GM19035 (cell line): ENCODE data around the gene CAMKK1.
"Not testable (repeated sequence)": the region's sequence is repeated elsewhere in the genome, so short reads cannot be mapped to it uniquely, and the experiment has no call there.

Experiments
- ATAC-seq: cut with Tn5 transposase; IDR thresholded peaks from one replicate; pipeline ENCODE4 v1.9.1; 2021; ENCODE audit not compliant: unreplicated experiment

CAMKK1 gene

GRCh38 chr17:3848229-3848835 lies 44.5 kb downstream of the CAMKK1 start:
- ATAC-seq, result no peak

DNA sequence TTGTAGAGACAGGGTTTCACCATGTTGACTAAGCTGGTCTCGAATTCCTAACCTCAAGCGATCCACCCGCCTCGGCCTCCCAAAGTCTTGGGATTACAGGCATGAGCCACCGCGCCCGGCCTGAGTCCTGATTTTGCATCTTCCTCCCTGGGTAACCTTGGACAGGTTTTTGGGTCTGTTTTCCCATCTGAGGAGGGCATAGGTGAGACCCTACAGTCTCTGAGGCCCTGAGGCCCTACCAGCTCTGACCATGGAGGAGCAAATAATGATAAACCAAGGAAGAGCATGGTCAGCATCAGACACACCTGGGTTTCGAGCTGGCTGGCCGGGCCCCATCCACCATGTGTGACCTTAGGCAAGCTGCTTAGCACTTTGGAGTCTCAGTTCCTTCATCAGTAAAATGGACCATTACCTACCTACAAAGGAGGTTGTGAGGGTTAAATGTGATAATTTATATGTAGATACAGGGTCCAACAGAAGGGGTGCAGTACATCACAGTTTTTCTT lies 45.6 kb downstream of the CAMKK1 start:
- no peak for ATAC-seq

- ATAC-seq, result no peak
These were observed 46.3 kb downstream of the CAMKK1 start for GRCh38 chr17:3846437-3847164.

- peak; percentile 96 for ATAC-seq
These were observed 47.0 kb downstream of the CAMKK1 start, which contains the start of gene NCBP3 for GRCh38 chr17:3845621-3846436. Gene NCBP3 (minus strand): TSS chr17:3846246. CDS start chr17:3846223, 23 bp downstream.

DNA sequence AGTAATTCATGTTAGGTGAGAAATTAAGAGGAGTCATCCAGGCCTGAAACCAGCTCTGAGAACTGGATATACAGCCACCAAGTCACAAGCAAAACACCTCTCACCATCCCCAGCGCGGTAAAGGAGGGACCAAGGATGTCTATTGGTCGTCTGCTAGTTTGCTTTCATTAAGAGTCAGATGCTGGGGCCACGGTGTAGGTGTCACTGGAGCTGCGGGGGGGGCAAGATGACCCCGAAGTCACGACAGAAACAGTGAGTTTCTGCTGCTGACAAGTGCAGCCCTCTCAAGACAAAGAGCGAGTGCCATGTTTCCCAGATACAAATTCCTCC lies 47.6 kb downstream of the CAMKK1 start:
- ATAC-seq, result peak; percentile 6

- ATAC-seq, result not testable (repeated sequence)
These were observed 48.3 kb downstream of the CAMKK1 start for GRCh38 chr17:3844556-3844955.

DNA sequence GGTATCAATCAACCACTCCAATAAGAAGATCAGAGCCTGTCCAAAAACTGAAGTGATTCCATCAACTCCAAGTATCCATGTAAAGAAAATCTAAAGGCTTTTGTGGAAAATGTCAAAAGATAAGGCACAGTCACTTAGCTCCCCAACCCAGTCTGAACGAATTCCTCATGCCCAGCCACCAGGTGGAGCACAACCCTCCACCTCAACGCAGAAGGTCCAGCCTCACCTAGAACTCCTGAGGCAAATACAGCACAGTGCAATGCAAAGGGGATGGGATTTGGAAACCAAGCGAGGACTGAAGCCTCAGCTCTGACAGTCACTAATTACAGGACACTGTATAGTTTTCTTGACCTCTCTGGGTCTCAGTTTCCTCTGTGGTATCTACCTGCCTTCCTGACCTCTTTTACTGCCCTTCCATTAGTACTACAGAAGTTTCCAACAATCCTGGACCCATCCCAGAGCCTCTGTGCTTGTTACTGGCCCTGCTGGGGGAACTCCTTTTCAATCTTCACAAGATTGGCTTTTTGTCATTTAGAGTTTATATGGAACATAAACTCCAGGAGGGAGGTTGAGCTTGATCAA lies 48.8 kb downstream of the CAMKK1 start:
- no peak for ATAC-seq

DNA sequence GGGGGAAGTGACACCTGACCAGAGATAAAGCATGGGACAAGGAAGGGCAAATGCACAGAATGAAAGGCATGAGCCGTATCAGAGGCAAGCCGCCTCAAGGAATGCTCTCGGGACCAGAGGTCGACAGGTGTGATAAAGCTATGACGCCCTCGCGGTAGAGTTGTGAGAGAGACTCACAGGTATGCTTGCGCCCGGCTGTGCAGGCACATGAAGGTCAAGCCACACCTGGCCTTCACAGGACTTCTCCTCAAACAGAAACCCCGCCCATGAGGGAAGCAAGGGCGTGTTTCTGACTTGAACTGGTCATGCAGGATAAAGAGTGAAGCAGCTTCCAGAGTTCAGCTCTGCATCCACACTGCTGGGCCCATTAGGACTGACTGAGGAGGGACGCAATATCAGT lies 54.6 kb downstream of the CAMKK1 start:
- ATAC-seq, result no peak

DNA sequence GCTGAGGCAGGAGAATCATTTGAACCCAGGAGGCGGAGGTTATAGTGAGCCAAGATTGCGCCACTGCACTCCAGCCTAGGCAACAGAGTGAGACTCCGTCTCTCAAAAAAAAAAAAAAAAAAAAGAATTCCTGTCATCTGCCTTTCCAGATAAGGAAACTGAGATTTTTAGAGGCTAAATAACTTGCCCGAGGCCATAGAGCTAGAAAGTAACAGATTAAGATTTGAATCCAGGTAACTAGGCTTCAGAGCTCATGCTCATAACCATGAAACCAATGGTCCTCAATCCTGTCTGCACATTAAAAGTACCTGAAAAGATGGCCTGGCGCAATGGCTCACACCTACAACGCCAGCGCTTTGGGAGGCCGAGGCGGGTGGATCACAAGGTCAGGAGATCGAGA lies 56.3 kb downstream of the CAMKK1 start:
- ATAC-seq, result no peak

- no peak for ATAC-seq
These were observed 57.2 kb downstream of the CAMKK1 start for GRCh38 chr17:3835410-3836229.

GRCh38 chr17:3834811-3835210 lies 58.0 kb downstream of the CAMKK1 start:
- ATAC-seq, result no peak

DNA sequence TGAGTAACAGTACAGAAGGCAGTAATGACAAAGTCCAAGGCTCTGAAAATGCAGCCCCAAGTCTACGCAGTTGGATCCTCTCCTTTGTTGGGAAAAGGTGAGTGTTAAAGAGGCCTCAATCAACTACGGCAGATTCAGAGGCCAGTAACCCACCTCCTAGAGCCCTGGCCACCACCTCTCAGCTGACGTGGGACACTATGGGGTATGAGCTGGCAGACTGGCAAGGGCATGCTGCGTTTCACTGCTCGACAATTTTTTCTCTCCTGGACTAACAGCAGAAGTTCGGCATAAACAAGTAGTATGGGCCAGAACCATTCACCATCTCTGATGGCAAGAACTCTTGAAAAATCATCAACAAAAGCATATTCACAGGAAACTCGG lies 64.0 kb downstream of the CAMKK1 start:
- ATAC-seq, result no peak

- ATAC-seq, result no peak
These were observed 64.6 kb downstream of the CAMKK1 start for GRCh38 chr17:3828151-3828851.

GRCh38 chr17:3827124-3827773 lies 65.6 kb downstream of the CAMKK1 start:
- ATAC-seq, result no peak

DNA sequence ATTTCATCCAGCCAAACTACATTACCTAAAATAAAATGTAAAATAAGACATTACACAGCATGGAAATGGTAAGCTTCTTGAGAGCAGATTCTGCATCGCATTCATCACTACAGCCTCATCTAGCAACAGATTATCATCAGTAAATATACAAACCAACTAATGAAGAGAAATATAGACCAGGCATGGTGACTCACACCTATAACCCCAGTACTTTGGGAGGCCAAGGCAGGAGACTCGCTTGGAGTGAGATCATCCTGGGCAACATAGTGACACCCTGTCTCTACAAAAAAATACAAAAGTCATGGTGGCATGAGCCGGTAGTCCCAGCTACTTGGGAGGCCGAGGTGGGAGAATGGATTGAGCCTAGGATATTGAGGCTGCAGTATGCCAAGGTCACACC lies 66.7 kb downstream of the CAMKK1 start:
- no peak for ATAC-seq

DNA sequence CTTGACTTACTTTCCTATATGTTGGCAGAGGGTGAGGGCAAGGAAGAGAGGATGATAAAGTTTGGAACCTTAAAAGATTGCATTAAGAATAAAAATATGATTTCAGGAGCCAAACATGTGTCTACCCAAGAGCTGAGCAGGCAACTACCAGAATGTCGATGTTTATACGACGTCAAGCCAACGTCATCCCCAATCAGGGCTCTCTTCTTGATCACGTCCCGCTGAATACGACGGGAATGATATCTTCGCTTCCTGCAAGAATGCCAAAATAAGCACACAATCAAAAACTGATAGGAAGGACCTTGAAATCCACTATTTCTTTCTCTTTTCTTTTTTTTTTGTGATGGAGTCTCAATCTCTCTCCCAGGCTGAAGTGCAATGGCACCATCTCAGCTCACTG lies 71.8 kb downstream of the CAMKK1 start:
- ATAC-seq, result no peak

DNA sequence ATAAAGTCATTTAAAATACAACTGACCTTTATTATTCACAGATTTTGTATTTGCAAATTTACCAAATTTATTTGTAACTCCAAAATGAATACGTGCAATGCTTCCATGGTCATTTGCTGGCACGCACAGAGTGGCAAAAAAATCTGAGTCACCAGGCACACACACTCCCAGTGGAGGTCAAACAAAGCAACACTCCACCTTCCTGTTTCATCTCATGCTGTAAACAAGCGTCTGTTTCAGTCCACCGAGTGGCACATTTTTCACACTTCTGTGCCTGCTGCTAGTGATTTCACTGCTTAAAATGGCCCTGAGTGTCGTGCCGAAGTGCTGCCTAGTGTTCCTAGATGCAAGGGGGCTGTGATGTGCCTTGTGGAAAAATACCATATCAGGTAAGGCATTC lies 74.1 kb downstream of the CAMKK1 start:
- ATAC-seq, result no peak

DNA sequence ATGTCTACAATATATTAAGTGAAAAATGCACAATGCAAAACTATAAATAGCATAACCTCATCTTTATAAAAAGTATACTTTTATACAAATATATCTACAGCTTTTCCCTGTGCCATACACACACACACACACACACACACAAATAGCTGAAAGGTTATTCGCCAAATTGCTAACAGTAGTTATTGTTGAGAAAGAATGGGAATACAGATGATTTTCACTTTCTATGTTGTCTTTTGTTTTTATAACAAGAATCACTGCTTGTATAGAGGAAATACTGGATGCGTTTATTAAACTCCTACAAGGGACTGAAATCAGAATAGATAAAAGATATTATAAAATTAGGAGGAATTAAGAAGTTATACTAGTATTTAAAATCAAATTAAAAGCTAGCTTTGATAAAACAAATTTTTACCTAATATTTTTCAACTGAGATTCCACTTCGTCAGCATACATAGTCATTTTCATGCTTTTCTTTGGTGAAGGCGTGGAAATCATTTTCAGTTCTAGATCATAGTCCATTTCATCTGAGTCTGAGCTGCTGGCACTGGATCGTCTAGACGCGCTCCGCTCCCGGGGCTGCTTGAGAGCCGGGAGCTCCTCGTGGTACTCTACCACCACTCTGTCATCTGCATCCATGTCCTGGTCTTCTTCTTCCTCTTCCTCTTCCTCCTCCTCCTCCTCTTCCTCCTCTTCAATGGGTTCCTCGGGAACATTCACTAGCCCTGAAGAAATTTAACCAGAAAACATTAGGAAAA lies 74.8 kb downstream of the CAMKK1 start:
- ATAC-seq, result no peak

GRCh38 chr17:3815925-3816324 lies 76.9 kb downstream of the CAMKK1 start:
- ATAC-seq, result no peak
